ENCODE data around the gene MAP3K15.

DNA sequence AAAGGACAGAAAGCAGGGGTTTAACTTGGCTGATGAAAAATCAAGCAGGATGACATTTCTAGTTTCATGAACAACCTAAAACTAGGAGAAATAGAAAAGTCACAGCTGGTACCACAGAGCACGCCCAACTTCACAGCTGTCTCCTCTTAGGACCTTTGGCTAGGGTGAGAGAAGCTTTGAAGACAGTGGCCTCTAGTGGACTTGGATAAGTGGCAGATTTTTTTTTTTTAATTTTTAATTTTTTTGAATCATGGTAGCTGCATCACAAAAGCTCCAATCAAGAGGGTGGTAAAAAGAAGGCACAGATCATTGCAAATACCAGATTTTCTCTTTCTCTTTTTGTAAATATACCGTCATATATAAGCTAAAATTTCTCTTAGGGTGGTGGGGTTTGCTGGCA is 20.2 kb upstream of the MAP3K15 start:
- TF ChIP-seq, protein P1, sequence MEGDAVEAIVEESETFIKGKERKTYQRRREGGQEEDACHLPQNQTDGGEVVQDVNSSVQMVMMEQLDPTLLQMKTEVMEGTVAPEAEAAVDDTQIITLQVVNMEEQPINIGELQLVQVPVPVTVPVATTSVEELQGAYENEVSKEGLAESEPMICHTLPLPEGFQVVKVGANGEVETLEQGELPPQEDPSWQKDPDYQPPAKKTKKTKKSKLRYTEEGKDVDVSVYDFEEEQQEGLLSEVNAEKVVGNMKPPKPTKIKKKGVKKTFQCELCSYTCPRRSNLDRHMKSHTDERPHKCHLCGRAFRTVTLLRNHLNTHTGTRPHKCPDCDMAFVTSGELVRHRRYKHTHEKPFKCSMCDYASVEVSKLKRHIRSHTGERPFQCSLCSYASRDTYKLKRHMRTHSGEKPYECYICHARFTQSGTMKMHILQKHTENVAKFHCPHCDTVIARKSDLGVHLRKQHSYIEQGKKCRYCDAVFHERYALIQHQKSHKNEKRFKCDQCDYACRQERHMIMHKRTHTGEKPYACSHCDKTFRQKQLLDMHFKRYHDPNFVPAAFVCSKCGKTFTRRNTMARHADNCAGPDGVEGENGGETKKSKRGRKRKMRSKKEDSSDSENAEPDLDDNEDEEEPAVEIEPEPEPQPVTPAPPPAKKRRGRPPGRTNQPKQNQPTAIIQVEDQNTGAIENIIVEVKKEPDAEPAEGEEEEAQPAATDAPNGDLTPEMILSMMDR (IDR thresholded peaks at IDR 0.05; ENCODE audit: poor library complexity) = peak; percentile 40
- TF ChIP-seq EZH2phosphoT487 (IDR thresholded peaks at IDR 0.05; ENCODE audit: low read depth, severe bottlenecking, unreplicated experiment) (no peak), EZH2 (IDR thresholded peaks at IDR 0.05; ENCODE audit: borderline replicate concordance) (no peak)
